Measurements from ENCODE around the gene DUS1L. TPM values are rescaled to one million over a fixed set of nuclear protein-coding genes. Genes with fewer than 3 reads are reported as not detected.
A peak's percentile ranks its signal among the peaks of the same experiment; 100 is the strongest.

Gene DUS1L
- total and polyA plus RNA-seq, 7 donors, result 72.6 to 170 (median 117) TPM

- Histone ChIP-seq H3K27ac (peak overlapping the region; percentile 97), H3K27me3 (ENCODE audit: insufficient read depth in 3 of 3, low read length in 2 of 3) (no peaks in the 10 kb centered on the region), H3K9me3 (no peaks in the 10 kb centered on the region), H3K36me3 (ENCODE audit: insufficient read depth in 1 of 2, low read depth in 1 of 2) (no peaks in the 10 kb centered on the region), H3K4me1 (peaks cover 38% of the 10 kb centered on the region), H3K4me3 (peak overlapping the region; percentile 43)
- WGBS, 3 donors, result 28 to 38% (median 36%) methylated on average over 9 of the region's 9 CpGs
- no peak for TF ChIP-seq CTCF (IDR thresholded peaks at IDR 0.05)
- ATAC-seq (peak; percentile 23 to 78 (median 65)), DNase-seq (peak in 1 of 2 donors; percentile 82)
- intact Hi-C loops (cut with DNase I), result loop anchor here in 1 of 2 donors (5.0 kb wide), 1 partner anchor 46 kb away; no protein-coding TSS in a partner anchor
Measured at GRCh38 chr17:82106688-82107305, 41.2 kb upstream of the DUS1L start.

GRCh38 chr17:82105882-82106687, 40.5 kb upstream of the DUS1L start:
- peak overlapping the region; percentile 97 for H3K27ac ChIP-seq
- WGBS, 3 donors, result 42 to 55% (median 55%) methylated on average over 24 of the region's 24 CpGs
- H3K4me1 ChIP-seq, result peaks cover 45% of the 10 kb centered on the region
- H3K4me3 ChIP-seq, result peak overlapping the region; percentile 43
- peak; percentile 18 to 53 (median 40) for ATAC-seq
- peak; percentile 15 for TF ChIP-seq CTCF (IDR thresholded peaks at IDR 0.05)
- H3K36me3 ChIP-seq (ENCODE audit: insufficient read depth in 1 of 2, low read depth in 1 of 2), result no peaks in the 10 kb centered on the region
- no peaks in the 10 kb centered on the region for H3K9me3 ChIP-seq
- intact Hi-C loops (cut with DNase I), result loop anchor here in 1 of 2 donors (5.0 kb wide), 1 partner anchor 46 kb away; no protein-coding TSS in a partner anchor
- DNase-seq, result peak; percentile 47 to 74
- H3K27me3 ChIP-seq (ENCODE audit: insufficient read depth in 3 of 3, low read length in 2 of 3), result no peaks in the 10 kb centered on the region

- ATAC-seq (no peak), DNase-seq (no peak)
- Histone ChIP-seq H3K27me3 (ENCODE audit: insufficient read depth in 3 of 3, low read length in 2 of 3) (no peaks in the 10 kb centered on the region), H3K4me3 (no peak overlapping the region), H3K4me1 (peaks cover 49% of the 10 kb centered on the region), H3K9me3 (no peaks in the 10 kb centered on the region), H3K27ac (peak overlapping the region; percentile 97), H3K36me3 (ENCODE audit: insufficient read depth in 1 of 2, low read depth in 1 of 2) (no peaks in the 10 kb centered on the region)
- no peak for TF ChIP-seq CTCF (IDR thresholded peaks at IDR 0.05)
- intact Hi-C loops (cut with DNase I), result loop anchor here in 1 of 2 donors (5.0 kb wide), 1 partner anchor 47 kb away; no protein-coding TSS in a partner anchor
- WGBS, 3 donors, result 83 to 87% (median 86%) methylated on average over 13 of the region's 13 CpGs
Measured at GRCh38 chr17:82105417-82105881, 39.8 kb upstream of the DUS1L start.

GRCh38 chr17:82104797-82105416, 39.3 kb upstream of the DUS1L start:
- H3K27me3 ChIP-seq (ENCODE audit: insufficient read depth in 3 of 3, low read length in 2 of 3), result no peaks in the 10 kb centered on the region
- TF ChIP-seq CTCF (IDR thresholded peaks at IDR 0.05), result no peak
- no peaks in the 10 kb centered on the region for H3K36me3 ChIP-seq (ENCODE audit: insufficient read depth in 1 of 2, low read depth in 1 of 2)
- H3K9me3 ChIP-seq, result no peaks in the 10 kb centered on the region
- no peak for DNase-seq
- peak overlapping the region; percentile 97 for H3K27ac ChIP-seq
- WGBS, 3 donors, result 94 to 96% (median 95%) methylated on average over 9 to 11 of the region's 11 CpGs
- no peak for ATAC-seq
- intact Hi-C loops (cut with DNase I), result loop anchor here in 1 of 2 donors (5.0 kb wide), 2 partner anchors 47 to 73 kb away; partner anchors contain the start of gene RAC3
- H3K4me1 ChIP-seq, result peaks cover 49% of the 10 kb centered on the region
- no peak overlapping the region for H3K4me3 ChIP-seq

Measured in psoas muscle (tissue), 8 donors.